T-helper 22 cell (primary cell): ENCODE results near the gene SIRPB1.
"Not testable (repeated sequence)": the region's sequence is repeated elsewhere in the genome, so short reads cannot be mapped to it uniquely, and the experiment has no call there.

ENCODE experiments used
- DNase-seq: peaks from one replicate; pipeline ENCODE4 v3.0.0-alpha.2; 2020; ENCODE audit warnings: low read depth

Gene SIRPB1

DNA sequence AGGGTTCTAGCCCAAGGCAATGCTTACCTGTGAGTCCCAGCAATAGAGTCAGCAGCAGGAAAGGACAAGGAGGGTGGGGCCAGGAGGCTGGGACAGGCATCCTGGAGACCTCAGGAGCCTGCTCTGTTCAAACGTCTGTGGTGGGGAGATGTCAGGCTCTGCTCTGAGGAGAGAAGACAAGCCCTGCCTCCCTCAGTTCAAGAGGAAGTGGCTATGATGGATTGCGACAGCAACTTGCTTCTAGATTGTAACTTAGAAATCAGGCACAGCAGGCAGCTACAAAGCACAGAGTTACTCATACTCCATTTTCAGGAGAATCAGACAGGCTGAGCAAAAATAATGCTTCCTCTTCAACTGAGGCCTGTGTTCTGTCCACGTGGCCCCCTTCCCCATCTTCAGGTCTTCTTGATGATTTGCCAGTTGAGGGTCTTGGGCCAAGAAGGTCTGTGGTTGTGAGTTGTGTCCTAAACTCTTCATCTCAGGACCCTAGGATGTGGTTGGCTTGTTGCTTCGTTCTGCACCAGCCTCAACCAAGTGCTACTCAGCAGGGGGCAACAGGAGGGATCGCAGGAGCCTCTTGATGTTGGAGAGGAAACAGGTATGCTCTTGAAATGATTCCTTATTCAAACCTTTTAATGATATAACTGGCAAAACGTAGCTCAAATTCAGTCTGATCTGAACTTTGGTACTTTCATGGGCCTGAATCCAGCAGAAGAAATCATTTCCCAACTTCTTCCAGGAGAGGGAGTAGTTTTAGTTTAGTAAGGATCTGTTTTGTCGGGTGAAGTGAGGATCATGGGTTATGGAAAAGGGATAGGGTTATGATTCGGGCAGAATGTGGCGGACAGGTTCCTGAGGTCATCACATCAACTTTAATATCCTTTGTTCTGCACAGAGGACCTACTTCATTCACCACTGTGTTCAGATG is 31.0 kb downstream of the SIRPB1 start:
- DNase-seq, result no peak

DNA sequence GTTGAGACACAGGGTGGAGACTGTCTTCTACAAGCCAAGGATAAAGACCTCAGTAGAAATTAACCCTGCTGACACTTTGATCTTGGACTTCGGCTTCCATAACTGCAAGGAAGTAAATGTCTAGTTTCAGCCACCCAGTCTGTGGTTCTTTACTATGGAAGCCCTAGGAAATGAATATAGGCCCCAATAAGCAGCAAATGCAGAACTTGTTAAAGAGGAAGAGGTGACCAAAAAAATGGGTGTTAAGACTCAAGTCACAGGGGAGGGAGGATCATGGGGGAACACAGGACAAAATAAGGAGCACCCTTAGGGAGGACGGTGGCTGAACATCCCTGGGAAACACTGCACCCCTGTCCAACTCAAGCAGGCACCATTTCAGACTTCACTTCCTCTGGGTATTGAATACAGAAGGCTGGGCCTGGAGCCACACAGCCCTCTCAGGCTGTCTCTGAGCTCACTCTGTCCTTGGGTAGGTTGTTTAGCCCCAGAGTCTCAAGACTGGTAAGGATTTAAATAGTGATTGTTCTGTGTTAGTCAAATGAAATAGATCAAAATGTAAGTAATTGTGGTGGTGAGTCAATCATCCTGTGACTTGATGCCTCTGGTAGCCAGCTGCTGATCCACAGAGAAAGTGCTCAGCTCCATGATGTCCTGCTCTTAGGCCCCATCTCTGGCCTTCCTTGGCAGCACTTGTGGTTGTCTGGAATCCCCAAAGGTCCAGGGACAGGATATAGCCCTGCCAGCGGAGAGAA is 31.9 kb downstream of the SIRPB1 start:
- no peak for DNase-seq

DNA sequence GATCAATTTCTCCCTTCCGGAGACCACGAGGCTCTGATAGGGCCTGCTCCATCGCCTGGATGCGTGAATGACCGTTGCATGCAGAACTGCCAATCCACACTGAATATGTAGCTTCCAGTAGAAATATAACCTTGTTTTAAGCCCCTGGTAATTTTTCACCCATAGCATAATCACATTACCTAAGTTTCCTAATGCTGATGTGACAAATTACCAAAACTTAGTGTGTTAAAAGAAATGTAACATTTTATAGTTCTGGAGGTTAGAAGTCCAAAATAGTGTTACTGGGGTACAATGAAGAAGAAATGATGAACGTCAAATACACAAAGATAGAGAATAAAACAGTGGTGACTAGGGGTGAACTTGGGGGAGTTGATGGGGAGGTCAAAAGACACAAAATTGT is 40.3 kb downstream of the SIRPB1 start:
- DNase-seq, result no peak

DNA sequence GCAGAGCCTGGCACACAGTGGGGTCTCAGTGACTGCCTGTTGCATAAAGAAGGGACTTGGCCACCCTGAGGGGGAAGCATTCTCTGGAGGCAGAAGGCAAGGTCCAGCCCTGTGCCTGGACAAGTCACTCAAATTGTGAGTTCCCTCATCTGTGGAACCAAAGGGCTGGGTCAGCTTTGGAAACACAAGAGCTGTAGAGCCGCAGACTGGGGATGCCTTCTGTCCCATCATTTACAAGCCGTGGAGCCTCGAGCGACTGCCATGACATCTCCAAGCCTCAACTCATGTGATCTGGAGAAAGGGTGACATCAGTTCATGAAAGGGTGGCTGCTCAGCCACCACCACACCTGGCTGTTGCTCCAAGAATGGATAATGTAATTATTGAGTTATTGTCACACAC is 41.9 kb downstream of the SIRPB1 start:
- no peak for DNase-seq

DNA sequence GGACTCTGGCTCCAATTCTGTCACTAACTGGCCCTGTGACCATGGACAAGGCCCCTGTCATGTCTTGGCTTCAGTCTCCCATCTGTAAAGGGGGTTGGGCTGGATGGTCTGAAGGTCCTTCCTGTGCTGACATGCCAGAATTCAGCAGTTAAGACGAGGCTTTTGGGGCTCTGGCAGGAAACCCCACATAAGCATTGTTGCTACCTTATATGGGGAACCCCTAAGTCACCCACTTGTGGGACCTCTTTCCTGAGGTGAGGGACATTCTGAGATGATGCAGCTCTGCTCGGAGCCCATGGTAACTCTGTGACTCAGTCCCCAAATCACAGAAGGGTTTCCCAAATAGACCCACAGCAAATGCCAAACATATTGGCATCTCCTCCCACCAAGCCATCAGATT is 42.5 kb downstream of the SIRPB1 start:
- not testable (repeated sequence) for DNase-seq

DNA sequence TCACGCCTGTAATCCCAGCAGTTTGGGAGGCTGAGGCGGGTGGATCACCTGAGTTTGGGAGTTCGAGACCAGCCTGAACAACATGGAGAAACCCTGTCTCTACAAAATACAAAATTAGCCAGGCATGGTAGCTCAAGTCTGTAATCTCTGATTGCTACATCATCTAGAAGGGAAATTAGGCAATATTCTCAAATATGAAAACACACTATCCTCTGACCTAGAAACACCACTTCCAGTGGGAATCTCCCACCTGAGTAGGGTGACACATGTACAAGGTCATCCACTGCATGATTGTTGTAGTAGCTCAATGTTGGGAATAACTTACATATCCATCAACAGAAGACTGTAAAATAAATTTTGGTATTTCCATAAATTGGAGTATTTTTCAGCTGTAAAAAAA is 43.2 kb downstream of the SIRPB1 start:
- DNase-seq, result no peak

DNA sequence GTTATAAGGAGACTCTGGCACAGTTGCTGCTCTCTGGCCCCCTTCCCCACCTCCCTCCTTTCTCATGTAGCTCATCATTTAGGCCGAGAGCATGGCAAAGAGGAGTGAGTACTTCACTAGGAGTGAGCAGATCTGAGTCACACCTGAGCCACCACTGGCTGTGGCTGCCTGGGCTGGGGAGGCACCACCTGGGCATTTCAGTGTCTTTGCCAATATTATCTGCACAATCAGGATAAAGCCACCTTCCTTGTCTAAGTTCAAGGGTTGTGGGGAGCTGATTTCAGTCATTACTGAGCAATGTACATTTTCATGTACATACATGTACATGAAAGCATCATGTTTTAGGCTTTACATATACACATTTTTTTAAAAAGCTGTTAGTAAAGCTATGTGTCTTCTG is 43.8 kb downstream of the SIRPB1 start:
- DNase-seq, result not testable (repeated sequence)

DNA sequence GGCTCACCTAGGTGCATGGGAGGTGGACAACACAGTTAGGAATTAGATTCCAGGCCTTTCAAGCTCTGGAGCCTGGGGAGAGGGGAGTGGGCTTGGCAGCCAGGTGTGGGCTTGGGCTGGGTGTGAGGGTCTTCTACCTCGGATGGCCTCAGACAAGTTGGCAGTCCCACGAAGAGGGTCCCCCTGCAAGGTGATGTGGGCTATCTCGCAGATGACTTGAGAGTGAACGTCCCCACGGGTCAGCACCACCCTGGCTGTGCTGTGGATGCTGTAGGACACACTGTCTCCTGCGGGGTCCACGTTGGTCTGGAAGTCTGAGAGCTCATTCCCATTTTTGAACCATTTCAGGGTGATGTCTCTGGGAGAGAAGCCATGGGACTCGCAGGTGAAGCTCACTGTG is 48.2 kb downstream of the SIRPB1 start:
- not testable (repeated sequence) for DNase-seq
